ENCODE data around the gene PYGO2.

DNA sequence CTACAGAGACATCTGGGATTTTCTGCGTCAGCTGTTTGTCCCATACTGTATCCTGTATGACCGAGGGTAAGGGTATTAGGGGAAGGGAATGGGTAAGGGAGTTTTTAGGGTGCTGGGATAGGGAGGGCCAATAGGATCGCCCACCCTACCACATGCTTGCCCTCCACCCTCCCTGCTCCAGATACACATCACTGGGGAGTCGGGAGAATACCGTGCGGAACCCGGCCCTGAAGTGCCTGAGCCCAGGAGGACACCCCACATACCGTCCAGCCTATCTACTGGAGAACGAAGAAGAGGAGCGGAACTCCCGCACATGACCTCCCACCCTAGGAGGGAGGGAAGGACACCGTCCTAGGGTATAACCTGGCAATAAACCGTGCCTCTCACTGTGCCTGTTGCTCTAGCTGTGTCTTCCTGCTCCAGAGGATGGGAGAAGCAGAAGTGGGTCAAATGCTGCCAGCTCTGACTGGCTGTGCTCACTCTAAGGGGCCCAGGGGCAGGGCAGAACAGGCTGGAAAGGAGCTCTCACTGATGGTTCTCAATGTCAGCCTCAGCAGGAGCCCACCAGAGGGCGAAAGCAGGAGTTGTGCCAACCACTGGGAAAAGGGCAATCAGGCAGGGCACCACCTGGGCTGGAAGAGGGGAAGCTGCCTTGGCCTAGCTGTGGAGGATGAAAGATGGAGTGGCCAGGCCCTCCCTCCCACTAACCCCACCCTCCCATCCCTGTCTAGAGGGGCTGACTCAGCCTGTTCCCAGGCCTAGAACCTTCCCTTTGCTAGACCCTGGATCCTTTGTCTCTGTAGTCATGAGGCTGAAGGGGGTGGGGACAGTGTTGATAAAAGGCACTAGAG is 31.4 kb upstream of the PYGO2 start:
- TF ChIP-seq, protein P1, sequence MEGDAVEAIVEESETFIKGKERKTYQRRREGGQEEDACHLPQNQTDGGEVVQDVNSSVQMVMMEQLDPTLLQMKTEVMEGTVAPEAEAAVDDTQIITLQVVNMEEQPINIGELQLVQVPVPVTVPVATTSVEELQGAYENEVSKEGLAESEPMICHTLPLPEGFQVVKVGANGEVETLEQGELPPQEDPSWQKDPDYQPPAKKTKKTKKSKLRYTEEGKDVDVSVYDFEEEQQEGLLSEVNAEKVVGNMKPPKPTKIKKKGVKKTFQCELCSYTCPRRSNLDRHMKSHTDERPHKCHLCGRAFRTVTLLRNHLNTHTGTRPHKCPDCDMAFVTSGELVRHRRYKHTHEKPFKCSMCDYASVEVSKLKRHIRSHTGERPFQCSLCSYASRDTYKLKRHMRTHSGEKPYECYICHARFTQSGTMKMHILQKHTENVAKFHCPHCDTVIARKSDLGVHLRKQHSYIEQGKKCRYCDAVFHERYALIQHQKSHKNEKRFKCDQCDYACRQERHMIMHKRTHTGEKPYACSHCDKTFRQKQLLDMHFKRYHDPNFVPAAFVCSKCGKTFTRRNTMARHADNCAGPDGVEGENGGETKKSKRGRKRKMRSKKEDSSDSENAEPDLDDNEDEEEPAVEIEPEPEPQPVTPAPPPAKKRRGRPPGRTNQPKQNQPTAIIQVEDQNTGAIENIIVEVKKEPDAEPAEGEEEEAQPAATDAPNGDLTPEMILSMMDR (IDR thresholded peaks at IDR 0.05): no peak
- no peak for TF ChIP-seq POLR2A (IDR thresholded peaks at IDR 0.05)

Measured in testis (tissue), 2 donors.